Natural killer cell treated with Interleukin-12 subunit alpha and Interleukin-12 subunit beta and Interleukin-15 and Interleukin-18, amount 100 ng/mL, for 72 hours (primary cell): Measurements from ENCODE around the gene CCDC148. TPM values are rescaled to one million over a fixed set of nuclear protein-coding genes. Genes with fewer than 3 reads are reported as not detected.

Experiments
- ATAC-seq, 2 donors: fragments of 150-1000 bp; cut with Tn5 transposase in 1 of 2; sonication (Bioruptor Pico), chemical (Tn5 transposase) in 1 of 2; 2 replicates each; pipeline ENCODE4 v1.10.0; 2021
- DNase-seq: peaks from one replicate; pipeline ENCODE4 v3.0.0; 2022; ENCODE audit warnings: low spot score
- H3K27ac Mint-ChIP-seq, 2 donors: 1 replicate in 1 of 2; 2 replicates in 1 of 2; pipeline ENCODE4 v1.8.0; 2022; ENCODE audit warnings: mixed read lengths in 2 of 2, mild to moderate bottlenecking in 1 of 2, moderate library complexity in 1 of 2
- H3K27me3 Mint-ChIP-seq, 2 donors: 1 replicate in 1 of 2; 2 replicates in 1 of 2; pipeline ENCODE4 v1.8.0; 2022; ENCODE audit warnings: mixed read lengths in 2 of 2
- H3K36me3 Mint-ChIP-seq: one replicate; pipeline ENCODE4 v1.8.0; 2022; ENCODE audit warnings: mixed read lengths
- H3K4me1 Mint-ChIP-seq, 2 donors: 1 replicate in 1 of 2; 2 replicates in 1 of 2; pipeline ENCODE4 v1.8.0; 2022; ENCODE audit warnings: low read depth in 2 of 2, mixed read lengths in 2 of 2, mild to moderate bottlenecking in 1 of 2
- H3K4me3 Mint-ChIP-seq: one replicate; pipeline ENCODE4 v1.8.0; 2022; ENCODE audit warnings: mixed read lengths
- H3K9me3 Mint-ChIP-seq: 2 replicates; pipeline ENCODE4 v1.8.0; 2022; ENCODE audit warnings: mixed read lengths
- total RNA-seq, 2 donors: library from RNA; stranded (reverse); gene quantifications; one replicate each; pipeline ENCODE4 v1.2.3, GENCODE V29; 2022

The CCDC148 gene
- total RNA-seq, result not detected

GRCh38 chr2:158456309-158457066, at the start of gene CCDC148, which contains the start of gene PKP4:
Gene CCDC148, minus strand, starts transcription at chr2:158456753. Its CDS starts 314 bp downstream, at chr2:158456439.
Gene PKP4, plus strand, starts transcription at chr2:158456952. Its CDS starts 76,233 bp downstream, at chr2:158533185.
- H3K4me3 Mint-ChIP-seq, result peak within 1 kb of the TSS; percentile 92
- H3K4me1 Mint-ChIP-seq, result peaks cover 13 to 19% of the 10 kb centered on the region in 2 donors
- peak; percentile 97 to 98 for ATAC-seq
- peak within 1 kb of the TSS; percentile 53 to 82 for H3K27ac Mint-ChIP-seq
- H3K9me3 Mint-ChIP-seq, result no peaks in the 10 kb centered on the region
- DNase-seq, result peak; percentile 93
- H3K36me3 Mint-ChIP-seq, result no peaks in the 10 kb centered on the region
- peaks cover 26 to 32% of the 10 kb centered on the region in 2 donors for H3K27me3 Mint-ChIP-seq

GRCh38 chr2:158505448-158505934, 48.9 kb upstream of the CCDC148 start:
- H3K36me3 Mint-ChIP-seq, result no peaks in the 10 kb centered on the region
- no peak for DNase-seq
- H3K9me3 Mint-ChIP-seq, result no peaks in the 10 kb centered on the region
- H3K27ac Mint-ChIP-seq, result no peak overlapping the region
- no peak overlapping the region for H3K4me3 Mint-ChIP-seq
- peaks cover 0 to 15% of the 10 kb centered on the region in 2 donors for H3K4me1 Mint-ChIP-seq
- no peak for ATAC-seq
- no peaks in the 10 kb centered on the region for H3K27me3 Mint-ChIP-seq

GRCh38 chr2:158504088-158504487, 47.5 kb upstream of the CCDC148 start:
- Mint-ChIP-seq H3K27ac (no peak overlapping the region), H3K27me3 (no peaks in the 10 kb centered on the region), H3K9me3 (no peaks in the 10 kb centered on the region), H3K36me3 (no peaks in the 10 kb centered on the region), H3K4me1 (peaks cover 0 to 15% of the 10 kb centered on the region in 2 donors), H3K4me3 (no peak overlapping the region)
- ATAC-seq (no peak), DNase-seq (no peak)

- no peak for ATAC-seq
- DNase-seq, result no peak
- Mint-ChIP-seq H3K4me1 (peaks cover 0 to 15% of the 10 kb centered on the region in 2 donors), H3K27me3 (no peaks in the 10 kb centered on the region), H3K9me3 (no peaks in the 10 kb centered on the region), H3K4me3 (no peak overlapping the region), H3K36me3 (no peaks in the 10 kb centered on the region), H3K27ac (no peak overlapping the region)
Measured at GRCh38 chr2:158502974-158503373, 46.4 kb upstream of the CCDC148 start.

GRCh38 chr2:158501301-158501700, 44.7 kb upstream of the CCDC148 start:
- no peak for DNase-seq
- Mint-ChIP-seq H3K36me3 (no peaks in the 10 kb centered on the region), H3K27ac (no peak overlapping the region), H3K4me3 (no peak overlapping the region), H3K4me1 (peaks cover 0 to 1% of the 10 kb centered on the region in 2 donors), H3K27me3 (no peaks in the 10 kb centered on the region), H3K9me3 (no peaks in the 10 kb centered on the region)
- peak in 1 of 2 donors; percentile 27 for ATAC-seq

GRCh38 chr2:158500333-158500732, 43.8 kb upstream of the CCDC148 start:
- no peaks in the 10 kb centered on the region for H3K4me1 Mint-ChIP-seq
- H3K36me3 Mint-ChIP-seq, result no peaks in the 10 kb centered on the region
- no peak overlapping the region for H3K4me3 Mint-ChIP-seq
- H3K9me3 Mint-ChIP-seq, result no peaks in the 10 kb centered on the region
- no peak for ATAC-seq
- H3K27ac Mint-ChIP-seq, result no peak overlapping the region
- H3K27me3 Mint-ChIP-seq, result no peaks in the 10 kb centered on the region
- DNase-seq, result no peak

GRCh38 chr2:158499383-158499782, 42.8 kb upstream of the CCDC148 start:
- no peak for ATAC-seq
- H3K36me3 Mint-ChIP-seq, result no peaks in the 10 kb centered on the region

GRCh38 chr2:158498749-158499136, 42.2 kb upstream of the CCDC148 start:
- ATAC-seq, result no peak
- H3K27me3 Mint-ChIP-seq, result no peaks in the 10 kb centered on the region

More at GRCh38 chr2:158499383-158499782, 42.8 kb upstream of the CCDC148 start:
- H3K9me3 Mint-ChIP-seq, result no peaks in the 10 kb centered on the region
- H3K4me1 Mint-ChIP-seq, result no peaks in the 10 kb centered on the region
- no peak overlapping the region for H3K27ac Mint-ChIP-seq
- DNase-seq, result no peak
- no peaks in the 10 kb centered on the region for H3K27me3 Mint-ChIP-seq
- H3K4me3 Mint-ChIP-seq, result no peak overlapping the region

GRCh38 chr2:158498043-158498748, 41.6 kb upstream of the CCDC148 start:
- peaks cover 0 to 2% of the 10 kb centered on the region in 2 donors for H3K27me3 Mint-ChIP-seq
- ATAC-seq (no peak), DNase-seq (no peak)
- H3K4me3 Mint-ChIP-seq, result no peak overlapping the region
- no peaks in the 10 kb centered on the region for H3K9me3 Mint-ChIP-seq
- H3K27ac Mint-ChIP-seq, result no peak overlapping the region
- no peaks in the 10 kb centered on the region for H3K36me3 Mint-ChIP-seq
- no peaks in the 10 kb centered on the region for H3K4me1 Mint-ChIP-seq

More at GRCh38 chr2:158498749-158499136, 42.2 kb upstream of the CCDC148 start:
- no peak overlapping the region for H3K4me3 Mint-ChIP-seq
- no peak for DNase-seq
- no peaks in the 10 kb centered on the region for H3K4me1 Mint-ChIP-seq
- no peak overlapping the region for H3K27ac Mint-ChIP-seq
- no peaks in the 10 kb centered on the region for H3K9me3 Mint-ChIP-seq
- H3K36me3 Mint-ChIP-seq, result no peaks in the 10 kb centered on the region

- ATAC-seq (no peak), DNase-seq (no peak)
- Mint-ChIP-seq H3K4me3 (no peak overlapping the region), H3K27me3 (peaks cover 0 to 4% of the 10 kb centered on the region in 2 donors), H3K4me1 (peaks cover 0 to 2% of the 10 kb centered on the region in 2 donors), H3K9me3 (no peaks in the 10 kb centered on the region), H3K27ac (no peak overlapping the region), H3K36me3 (no peaks in the 10 kb centered on the region)
Measured at GRCh38 chr2:158497486-158497885, 40.9 kb upstream of the CCDC148 start.

- Mint-ChIP-seq H3K9me3 (no peaks in the 10 kb centered on the region), H3K36me3 (no peaks in the 10 kb centered on the region), H3K27me3 (peaks cover 0 to 6% of the 10 kb centered on the region in 2 donors), H3K27ac (no peak overlapping the region), H3K4me1 (peaks cover 0 to 3% of the 10 kb centered on the region in 2 donors), H3K4me3 (no peak overlapping the region)
- DNase-seq, result no peak
- ATAC-seq, result no peak
Measured at GRCh38 chr2:158496986-158497385, 40.4 kb upstream of the CCDC148 start.

- H3K27me3 Mint-ChIP-seq, result peaks cover 0 to 6% of the 10 kb centered on the region in 2 donors
- H3K4me1 Mint-ChIP-seq, result peaks cover 0 to 3% of the 10 kb centered on the region in 2 donors
- H3K27ac Mint-ChIP-seq, result no peak overlapping the region
- no peaks in the 10 kb centered on the region for H3K36me3 Mint-ChIP-seq
- no peaks in the 10 kb centered on the region for H3K9me3 Mint-ChIP-seq
- DNase-seq (no peak), ATAC-seq (no peak)
- H3K4me3 Mint-ChIP-seq, result no peak overlapping the region
Measured at GRCh38 chr2:158495175-158495574, 38.6 kb upstream of the CCDC148 start.

GRCh38 chr2:158493458-158493857, 36.9 kb upstream of the CCDC148 start:
- Mint-ChIP-seq H3K9me3 (no peaks in the 10 kb centered on the region), H3K4me1 (peaks cover 0 to 3% of the 10 kb centered on the region in 2 donors), H3K36me3 (no peaks in the 10 kb centered on the region), H3K27me3 (peaks cover 0 to 6% of the 10 kb centered on the region in 2 donors), H3K27ac (no peak overlapping the region), H3K4me3 (no peak overlapping the region)
- ATAC-seq (no peak), DNase-seq (no peak)

- no peaks in the 10 kb centered on the region for H3K9me3 Mint-ChIP-seq
- no peak overlapping the region for H3K27ac Mint-ChIP-seq
- no peak overlapping the region for H3K4me3 Mint-ChIP-seq
- no peaks in the 10 kb centered on the region for H3K36me3 Mint-ChIP-seq
- peaks cover 0 to 3% of the 10 kb centered on the region in 2 donors for H3K4me1 Mint-ChIP-seq
- DNase-seq (no peak), ATAC-seq (no peak)
- H3K27me3 Mint-ChIP-seq, result peaks cover 0 to 6% of the 10 kb centered on the region in 2 donors
Measured at GRCh38 chr2:158491072-158491471, 34.5 kb upstream of the CCDC148 start.
